ENCODE measurements around the gene HPCA. TPM values are rescaled to one million over a fixed set of nuclear protein-coding genes. Genes with fewer than 3 reads are reported as not detected.

Gene HPCA
- total and polyA plus RNA-seq, 11 donors: 0.29 TPM; not detected in 10

DNA sequence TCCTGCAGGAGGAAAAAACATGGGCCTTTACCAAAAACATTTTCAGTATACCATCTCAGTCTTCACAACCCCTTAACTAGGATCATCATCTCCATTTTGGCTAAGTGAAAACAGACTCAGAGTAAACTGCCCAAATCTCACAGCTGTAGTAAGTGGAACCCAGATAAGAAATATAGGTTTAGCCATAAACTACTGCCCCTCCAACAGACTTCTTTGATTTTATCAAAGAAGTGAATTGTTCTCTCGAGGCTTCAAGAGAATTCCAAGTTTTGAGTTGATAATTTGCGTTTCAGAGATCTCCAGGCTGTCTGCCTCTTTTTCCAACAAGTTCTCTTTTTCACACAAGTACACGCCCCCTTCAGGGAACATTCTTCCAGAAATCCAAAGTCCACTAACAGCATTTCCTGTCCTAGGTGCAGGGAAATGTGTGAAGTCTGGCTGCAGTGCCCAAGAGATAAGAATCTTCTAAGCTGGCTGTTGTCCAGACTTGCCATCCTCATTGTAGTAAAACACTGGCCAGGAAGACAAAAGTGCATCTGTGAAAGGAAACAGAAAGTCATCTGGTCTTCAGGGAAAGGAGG is 47.5 kb downstream of the HPCA start:
- Histone ChIP-seq H3K27ac (peak overlapping the region in 9 of 12 donors; percentile 2 to 56 (median 45)), H3K9me3 (no peaks in the 10 kb centered on the region), H3K4me3 (no peak overlapping the region), H3K4me1 (peaks cover 0 to 34% (median 11%) of the 10 kb centered on the region in 12 donors), H3K27me3 (no peaks in the 10 kb centered on the region), H3K36me3 (peaks cover 0 to 44% (median 33%) of the 10 kb centered on the region in 9 donors)
- no peak for TF ChIP-seq POLR2A (IDR thresholded peaks at IDR 0.05)
- TF ChIP-seq, protein P1, sequence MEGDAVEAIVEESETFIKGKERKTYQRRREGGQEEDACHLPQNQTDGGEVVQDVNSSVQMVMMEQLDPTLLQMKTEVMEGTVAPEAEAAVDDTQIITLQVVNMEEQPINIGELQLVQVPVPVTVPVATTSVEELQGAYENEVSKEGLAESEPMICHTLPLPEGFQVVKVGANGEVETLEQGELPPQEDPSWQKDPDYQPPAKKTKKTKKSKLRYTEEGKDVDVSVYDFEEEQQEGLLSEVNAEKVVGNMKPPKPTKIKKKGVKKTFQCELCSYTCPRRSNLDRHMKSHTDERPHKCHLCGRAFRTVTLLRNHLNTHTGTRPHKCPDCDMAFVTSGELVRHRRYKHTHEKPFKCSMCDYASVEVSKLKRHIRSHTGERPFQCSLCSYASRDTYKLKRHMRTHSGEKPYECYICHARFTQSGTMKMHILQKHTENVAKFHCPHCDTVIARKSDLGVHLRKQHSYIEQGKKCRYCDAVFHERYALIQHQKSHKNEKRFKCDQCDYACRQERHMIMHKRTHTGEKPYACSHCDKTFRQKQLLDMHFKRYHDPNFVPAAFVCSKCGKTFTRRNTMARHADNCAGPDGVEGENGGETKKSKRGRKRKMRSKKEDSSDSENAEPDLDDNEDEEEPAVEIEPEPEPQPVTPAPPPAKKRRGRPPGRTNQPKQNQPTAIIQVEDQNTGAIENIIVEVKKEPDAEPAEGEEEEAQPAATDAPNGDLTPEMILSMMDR (IDR thresholded peaks at IDR 0.05): peak in 1 of 12 donors; percentile 6
- WGBS, 4 donors: 32 to 46% (median 42%) methylated on average over 3 of the region's 3 CpGs
- DNase-seq: peak in 1 of 5 donors; percentile 35
- peak in 3 of 4 donors; percentile 31 to 74 (median 63) for ATAC-seq
- intact Hi-C loops (cut with DNase I): loop anchor here (1.0 to 10.0 kb wide), 10 partner anchors 71 to 153 kb away; partner anchors contain the start of gene AZIN2 (in 6 of the 10)

DNA sequence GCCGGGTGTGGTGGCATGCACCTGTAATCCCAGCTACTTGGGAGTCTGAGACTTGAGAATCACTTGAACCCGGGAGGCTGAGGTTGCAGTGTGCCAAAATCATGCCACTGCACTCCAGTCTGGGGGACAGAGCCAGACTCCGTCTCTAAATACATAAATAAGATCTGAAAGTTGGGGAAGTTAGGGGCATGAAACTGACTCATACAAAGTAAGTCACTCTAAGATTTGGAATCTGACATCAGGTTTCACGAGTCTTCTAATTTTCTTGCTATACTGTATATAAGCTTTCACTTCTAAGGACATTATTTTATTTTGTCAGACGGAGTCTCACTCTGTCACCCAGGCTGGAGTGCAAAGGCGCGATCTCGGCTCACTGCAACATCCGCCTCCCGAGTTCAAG is 48.2 kb downstream of the HPCA start:
- peaks cover 0 to 41% (median 16%) of the 10 kb centered on the region in 12 donors for H3K4me1 ChIP-seq
- no peaks in the 10 kb centered on the region for H3K27me3 ChIP-seq
- intact Hi-C loops (cut with DNase I): loop anchor here in 9 of 10 donors (1.0 to 10.0 kb wide), 8 partner anchors 70 to 153 kb away; partner anchors contain the start of gene AZIN2 (in 6 of the 9)
- WGBS, 4 donors: 91 to 96% (median 95%) methylated on average over 10 of the region's 10 CpGs
- no peak overlapping the region for H3K4me3 ChIP-seq
- peaks cover 0 to 50% (median 37%) of the 10 kb centered on the region in 9 donors for H3K36me3 ChIP-seq
- no peak for TF ChIP-seq POLR2A (IDR thresholded peaks at IDR 0.05)
- TF ChIP-seq, protein P1 (IDR thresholded peaks at IDR 0.05): no peak
- no peaks in the 10 kb centered on the region for H3K9me3 ChIP-seq
- H3K27ac ChIP-seq: peak overlapping the region in 4 of 12 donors; percentile 25 to 56 (median 46)
- ATAC-seq (no peak), DNase-seq (no peak)

DNA sequence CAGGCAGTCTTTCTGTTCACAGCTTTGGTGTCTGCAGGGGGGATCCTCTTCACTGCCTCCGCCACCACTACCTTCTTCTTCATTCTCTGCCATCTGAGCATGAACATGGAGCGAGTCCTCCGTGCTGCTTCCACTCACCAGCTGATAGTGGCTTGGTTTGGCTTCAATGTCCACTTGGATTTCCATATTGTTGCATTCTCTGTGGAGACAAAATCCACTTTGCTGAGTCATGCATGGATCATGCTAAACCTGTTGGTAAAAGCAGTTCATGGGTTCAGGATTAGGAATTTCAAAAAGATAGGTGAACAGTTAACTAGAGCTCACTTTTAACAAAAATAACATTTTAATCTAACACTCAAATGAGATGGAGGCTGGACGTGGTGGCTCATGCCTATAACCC is 50.8 kb downstream of the HPCA start:
- intact Hi-C loops (cut with DNase I): loop anchor here in 6 of 10 donors (5.0 to 10.0 kb wide), 5 partner anchors 68 to 148 kb away; partner anchors contain the start of gene AZIN2 (in 4 of the 6)
- ATAC-seq (no peak), DNase-seq (no peak)
- Histone ChIP-seq H3K27me3 (no peaks in the 10 kb centered on the region), H3K27ac (peak overlapping the region in 1 of 12 donors; percentile 15), H3K4me3 (no peak overlapping the region), H3K36me3 (peaks cover 0 to 74% (median 57%) of the 10 kb centered on the region in 9 donors), H3K4me1 (peaks cover 0 to 64% (median 24%) of the 10 kb centered on the region in 12 donors), H3K9me3 (no peaks in the 10 kb centered on the region)
- TF ChIP-seq, protein P1 (IDR thresholded peaks at IDR 0.05): no peak
- no peak for TF ChIP-seq POLR2A (IDR thresholded peaks at IDR 0.05)
- WGBS, 4 donors: 95 to 97% (median 96%) methylated on average over 4 of the region's 4 CpGs

DNA sequence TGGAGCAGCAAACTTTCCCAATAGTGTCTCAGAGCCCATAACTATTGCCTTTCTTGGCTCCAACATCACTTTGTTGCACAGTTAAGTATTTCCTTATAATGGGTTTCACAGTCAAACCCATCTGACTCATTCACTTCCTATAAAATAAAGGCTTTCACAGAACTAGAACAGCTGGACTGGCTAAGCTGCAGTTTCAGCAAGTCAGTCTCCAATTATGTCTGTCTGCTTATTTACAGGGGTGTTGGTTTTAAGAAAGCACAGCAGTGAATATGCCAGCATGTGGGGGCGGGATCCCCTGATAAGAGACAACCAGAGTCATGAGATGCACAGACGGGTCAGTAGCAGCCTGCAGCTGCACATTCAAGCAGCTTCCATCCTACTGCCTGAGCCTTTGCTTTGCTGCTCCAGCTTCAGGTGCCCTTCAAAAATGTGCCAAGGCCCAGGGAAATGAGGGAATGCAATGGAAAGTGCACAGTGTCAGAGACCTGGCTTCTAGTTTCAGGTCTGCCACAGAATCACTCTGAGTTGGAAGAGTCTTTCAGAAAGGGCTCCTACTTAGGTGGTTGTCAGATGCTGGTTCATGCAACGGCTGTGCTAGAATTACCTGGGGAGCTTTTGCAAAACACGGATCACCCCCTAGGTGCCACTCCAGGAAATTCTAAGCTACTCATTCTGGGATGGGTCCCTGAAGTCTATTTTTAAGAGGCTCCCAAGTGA is 53.5 kb downstream of the HPCA start:
- no peak for TF ChIP-seq POLR2A (IDR thresholded peaks at IDR 0.05)
- no peaks in the 10 kb centered on the region for H3K9me3 ChIP-seq
- peak overlapping the region in 6 of 12 donors; percentile 12 to 63 (median 26) for H3K27ac ChIP-seq
- ATAC-seq: peak; percentile 63 to 95 (median 93)
- intact Hi-C loops (cut with DNase I): loop anchor here in 7 of 10 donors (5.0 to 10.0 kb wide), 6 partner anchors 55 to 145 kb away; partner anchors contain the start of gene AZIN2 (in 4 of the 7)
- no peaks in the 10 kb centered on the region for H3K27me3 ChIP-seq
- H3K36me3 ChIP-seq: peaks cover 0 to 97% (median 85%) of the 10 kb centered on the region in 9 donors
- peak in 4 of 5 donors; percentile 64 to 80 (median 76) for DNase-seq
- H3K4me1 ChIP-seq: peaks cover 0 to 52% (median 15%) of the 10 kb centered on the region in 12 donors
- no peak overlapping the region for H3K4me3 ChIP-seq
- 49 to 56% (median 52%) methylated on average over 4 of the region's 4 CpGs for WGBS, 4 donors

All from heart left ventricle (tissue), 16 donors.